NOMO-1 treated with dmso at 0.1 percent for 144 hours (cell line): ENCODE data around the gene LTBP4.
"Not testable (repeated sequence)": the region's sequence is repeated elsewhere in the genome, so short reads cannot be mapped to it uniquely, and the experiment has no call there.

Experiments used
- DNase-seq: peaks from one replicate; lab custom pipeline; 2025; ENCODE audit not compliant: unreplicated experiment; lab: John Stamatoyannopoulos, UW

LTBP4 gene

DNA sequence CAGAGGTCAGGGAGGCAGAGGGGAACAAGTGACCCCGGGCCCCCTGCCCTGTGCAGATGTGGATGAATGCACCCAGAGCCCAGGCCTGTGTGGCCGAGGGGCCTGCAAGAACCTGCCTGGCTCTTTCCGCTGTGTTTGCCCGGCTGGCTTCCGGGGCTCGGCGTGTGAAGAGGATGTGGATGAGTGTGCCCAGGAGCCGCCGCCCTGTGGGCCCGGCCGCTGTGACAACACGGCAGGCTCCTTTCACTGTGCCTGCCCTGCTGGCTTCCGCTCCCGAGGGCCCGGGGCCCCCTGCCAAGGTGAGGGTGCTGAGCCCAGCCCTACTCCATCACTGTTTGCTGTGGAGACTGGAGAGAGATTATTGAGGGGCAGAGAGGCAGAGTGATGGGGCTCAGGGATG, 9.9 kb downstream of the LTBP4 start:
- DNase-seq = no peak

DNA sequence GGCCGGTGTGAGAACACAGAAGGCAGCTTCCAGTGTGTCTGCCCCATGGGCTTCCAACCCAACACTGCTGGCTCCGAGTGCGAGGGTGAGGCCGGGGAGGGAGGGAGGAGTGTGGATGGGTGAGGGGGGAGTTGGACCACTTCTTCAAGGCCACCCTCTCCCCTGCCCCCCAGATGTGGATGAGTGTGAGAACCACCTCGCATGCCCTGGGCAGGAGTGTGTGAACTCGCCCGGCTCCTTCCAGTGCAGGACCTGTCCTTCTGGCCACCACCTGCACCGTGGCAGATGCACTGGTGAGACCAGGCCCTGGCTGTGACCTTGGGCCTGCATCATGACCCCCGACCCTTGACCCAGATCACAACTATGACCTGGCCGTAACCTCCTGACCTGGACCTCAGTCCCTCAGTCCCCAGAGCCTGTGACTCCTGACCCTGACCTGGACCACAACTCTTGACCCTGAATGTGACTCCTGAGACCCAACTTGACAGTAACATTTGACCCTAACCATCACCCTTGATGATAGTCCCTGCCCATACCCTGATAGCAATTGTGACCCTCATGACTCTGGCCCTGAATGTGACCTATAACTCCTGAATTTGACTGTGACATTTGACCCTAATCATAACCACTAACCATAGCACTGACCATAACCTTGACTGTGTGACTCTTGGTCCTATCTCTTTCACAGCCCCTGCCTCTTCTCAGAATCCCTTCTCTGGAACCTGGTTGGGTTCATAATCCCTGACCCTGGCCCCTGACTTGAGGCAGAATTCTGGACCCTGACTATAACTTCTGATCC, 10.9 kb downstream of the LTBP4 start:
- no peak for DNase-seq

DNA sequence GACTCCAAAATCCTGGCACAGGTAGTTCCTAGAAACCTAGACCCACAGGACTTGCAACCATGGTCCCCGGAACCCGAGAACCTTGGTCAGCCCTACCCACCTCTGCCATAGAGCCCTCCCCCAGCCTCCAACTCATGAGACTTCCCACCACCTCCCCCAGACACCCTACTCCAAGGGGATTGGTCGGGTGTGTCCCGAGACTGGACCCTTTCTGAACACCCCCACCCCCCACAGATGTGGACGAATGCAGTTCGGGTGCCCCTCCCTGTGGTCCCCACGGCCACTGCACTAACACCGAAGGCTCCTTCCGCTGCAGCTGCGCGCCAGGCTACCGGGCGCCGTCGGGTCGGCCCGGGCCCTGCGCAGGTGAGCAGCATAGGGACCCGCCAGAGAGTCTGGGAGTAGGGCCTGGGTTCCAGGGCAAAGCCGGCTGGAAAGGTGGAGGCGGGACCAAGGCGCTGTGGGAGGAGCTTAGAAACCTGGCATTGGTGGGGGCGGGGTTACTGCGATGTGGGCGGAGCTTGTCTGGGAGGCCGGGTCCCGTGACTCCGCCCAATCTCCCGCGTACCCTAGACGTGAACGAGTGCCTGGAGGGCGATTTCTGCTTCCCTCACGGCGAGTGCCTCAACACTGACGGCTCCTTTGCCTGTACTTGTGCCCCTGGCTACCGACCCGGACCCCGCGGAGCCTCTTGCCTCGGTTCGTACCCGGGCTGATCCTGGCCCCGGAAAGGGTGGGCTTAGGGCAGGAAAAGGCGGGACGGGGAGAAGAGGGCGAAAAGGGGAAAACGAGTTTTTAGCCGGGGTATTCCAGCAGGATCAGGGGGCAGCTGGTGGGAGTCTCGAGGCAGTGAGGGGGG, 11.9 kb downstream of the LTBP4 start:
- DNase-seq = peak; percentile 51

DNA sequence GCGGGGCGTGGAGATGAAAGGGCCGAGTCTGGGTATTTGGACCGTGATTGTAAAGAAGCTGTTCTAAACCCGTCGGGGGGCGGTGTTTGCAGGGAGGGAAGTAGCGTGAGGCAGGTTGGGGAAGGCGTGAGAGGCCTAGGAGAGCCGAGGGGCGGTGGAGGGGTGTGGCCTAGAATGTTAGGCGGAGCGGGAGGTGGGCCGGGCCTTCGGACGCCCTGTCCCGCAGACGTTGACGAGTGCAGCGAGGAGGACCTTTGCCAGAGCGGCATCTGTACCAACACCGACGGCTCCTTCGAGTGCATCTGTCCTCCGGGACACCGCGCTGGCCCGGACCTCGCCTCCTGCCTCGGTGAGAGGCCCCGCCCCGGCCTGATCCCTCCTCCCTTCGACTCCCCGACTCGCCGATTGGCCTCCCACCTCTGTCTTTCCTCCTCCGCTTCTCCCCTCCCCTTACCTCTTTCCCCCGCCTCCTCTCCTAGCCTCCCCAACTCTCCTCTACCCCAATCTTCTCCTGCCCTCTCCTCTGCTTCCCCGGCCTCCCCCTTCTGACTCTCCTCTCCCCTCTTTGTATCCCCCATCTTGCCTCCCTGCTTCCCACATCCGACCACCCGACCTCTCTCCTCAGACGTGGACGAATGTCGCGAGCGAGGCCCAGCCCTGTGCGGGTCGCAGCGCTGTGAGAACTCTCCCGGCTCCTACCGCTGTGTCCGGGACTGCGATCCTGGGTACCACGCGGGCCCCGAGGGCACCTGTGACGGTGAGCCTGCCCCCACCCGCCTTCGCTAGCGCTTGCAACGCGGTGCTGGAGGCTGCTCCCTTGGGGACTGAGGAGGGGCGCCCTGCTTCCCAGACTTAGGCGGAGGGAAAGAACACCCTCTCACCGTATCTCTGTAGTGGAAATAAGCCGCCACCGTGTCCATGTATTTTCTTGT, 12.8 kb downstream of the LTBP4 start:
- peak; percentile 92 for DNase-seq

DNA sequence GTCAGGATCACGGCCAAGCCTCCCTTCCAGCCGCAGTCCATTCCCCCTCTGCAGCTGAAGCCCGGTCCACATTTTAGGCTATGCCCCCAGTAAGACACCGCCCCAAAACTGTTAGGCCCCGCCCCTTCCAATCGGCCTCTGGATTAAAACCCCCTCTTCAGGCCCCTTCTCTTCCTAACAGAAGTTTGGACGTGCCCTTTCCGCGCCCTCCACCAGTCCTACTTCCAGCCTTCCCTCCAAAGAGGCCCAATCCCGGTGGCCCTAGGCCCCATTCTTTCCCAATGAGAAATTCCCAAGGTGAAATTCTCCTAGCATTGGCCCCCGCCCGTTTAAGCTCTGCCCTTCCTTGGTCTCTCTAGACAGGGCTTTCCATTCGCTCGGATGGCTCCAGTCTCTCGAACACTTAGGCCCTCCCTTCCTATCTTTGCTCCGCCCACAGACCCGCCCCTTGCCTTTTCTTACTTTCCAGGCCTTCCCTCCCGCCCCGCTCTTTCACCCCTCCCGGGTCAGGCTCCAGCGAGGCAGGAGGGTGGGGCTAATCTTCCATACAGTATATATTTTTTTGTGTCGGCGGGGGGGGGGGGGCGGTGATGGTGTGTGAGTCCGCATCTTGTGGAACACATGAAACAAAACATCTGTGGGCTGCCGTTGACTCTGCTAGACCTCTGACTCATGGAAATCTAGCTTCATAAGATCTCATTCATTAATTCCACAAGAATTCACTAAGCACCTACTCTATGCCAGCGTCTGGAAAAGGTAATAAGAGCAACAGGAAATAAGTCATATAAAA, 13.6 kb downstream of the LTBP4 start:
- peak; percentile 26 for DNase-seq

DNA sequence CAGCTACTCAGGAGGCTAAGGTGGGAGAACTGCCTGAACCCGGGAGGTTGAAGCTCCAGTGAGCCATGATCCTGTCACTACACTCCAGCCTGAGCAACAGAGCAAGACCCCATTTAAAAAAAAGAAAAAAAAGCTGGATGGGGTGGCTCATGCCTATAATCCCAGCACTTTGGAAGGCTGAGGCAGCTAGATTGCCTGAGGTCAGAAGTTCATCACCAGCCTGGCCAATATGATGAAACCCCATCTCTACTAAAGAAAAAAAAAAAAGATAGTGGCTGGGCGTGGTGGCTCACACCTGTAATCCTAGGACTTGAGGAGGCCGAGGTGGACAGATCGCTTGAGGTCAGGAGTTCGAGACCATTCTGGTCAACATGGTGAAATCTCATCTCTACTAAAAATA, 15.0 kb downstream of the LTBP4 start:
- DNase-seq = no peak

DNA sequence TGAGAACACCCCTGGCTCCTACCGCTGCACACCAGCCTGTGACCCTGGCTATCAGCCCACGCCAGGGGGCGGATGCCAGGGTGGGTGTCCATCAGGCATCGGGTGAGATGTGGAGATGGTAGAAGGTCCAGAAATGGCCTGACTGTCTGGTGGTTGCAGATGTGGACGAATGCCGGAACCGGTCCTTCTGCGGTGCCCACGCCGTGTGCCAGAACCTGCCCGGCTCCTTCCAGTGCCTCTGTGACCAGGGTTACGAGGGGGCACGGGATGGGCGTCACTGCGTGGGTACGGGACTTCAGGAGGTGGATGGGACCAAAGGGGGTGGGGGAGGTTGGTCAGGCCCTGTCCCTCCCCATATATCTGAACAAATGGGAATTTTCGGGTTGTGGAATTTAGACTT, 15.8 kb downstream of the LTBP4 start:
- no peak for DNase-seq

DNA sequence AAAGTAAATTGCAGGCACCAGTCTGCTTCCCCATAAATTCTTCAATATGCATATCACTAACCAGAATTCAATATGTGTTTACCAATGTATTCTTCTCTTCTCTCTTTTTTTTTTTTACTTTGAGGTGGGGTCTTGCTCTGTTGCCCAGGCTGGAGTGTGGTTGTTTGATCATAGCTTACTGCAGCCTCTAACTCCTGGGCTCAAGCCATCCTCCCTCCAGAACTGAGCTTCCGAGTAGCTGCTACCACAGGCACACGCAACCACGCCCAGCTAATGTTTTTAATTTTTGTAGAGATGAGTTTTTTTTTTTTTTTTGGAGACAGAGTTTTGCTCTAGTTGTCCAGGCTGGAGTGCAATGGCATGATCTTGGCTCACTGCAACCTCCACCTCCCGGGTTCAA, 16.8 kb downstream of the LTBP4 start:
- DNase-seq = no peak

DNA sequence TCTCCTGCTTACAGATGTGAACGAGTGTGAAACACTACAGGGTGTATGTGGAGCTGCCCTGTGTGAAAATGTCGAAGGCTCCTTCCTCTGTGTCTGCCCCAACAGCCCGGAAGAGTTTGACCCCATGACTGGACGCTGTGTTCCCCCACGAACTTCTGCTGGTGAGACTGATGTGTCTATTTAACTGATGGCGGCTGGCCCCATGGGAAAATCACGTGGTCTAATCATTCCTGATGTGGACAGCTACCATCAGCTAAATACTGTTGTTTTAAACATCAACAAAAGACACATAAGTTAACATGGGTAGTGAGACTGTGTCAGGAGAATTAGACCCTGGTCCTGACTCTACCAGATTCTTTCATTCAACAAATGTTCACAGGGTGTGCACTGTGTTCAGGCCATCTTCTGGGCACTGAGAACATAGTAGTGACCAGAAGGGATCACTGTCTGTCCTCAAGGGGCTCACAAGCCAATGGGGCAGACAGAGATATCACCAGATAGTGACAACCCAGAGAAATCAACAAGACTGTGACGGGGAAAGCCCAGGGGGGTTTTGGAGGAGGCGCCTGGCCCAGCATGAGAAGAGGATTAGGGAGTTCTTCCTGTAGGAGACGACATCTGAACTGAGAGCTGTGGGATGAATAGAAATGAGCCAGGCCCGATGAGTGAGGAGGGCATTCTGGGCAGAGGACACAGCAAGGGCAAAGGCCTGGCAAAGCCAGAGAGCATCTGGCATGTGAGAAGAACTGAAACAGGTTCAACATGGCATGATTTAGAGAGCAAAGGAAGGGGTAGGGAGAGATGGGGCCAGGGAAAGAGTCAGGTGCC, 18.4 kb downstream of the LTBP4 start:
- no peak for DNase-seq

DNA sequence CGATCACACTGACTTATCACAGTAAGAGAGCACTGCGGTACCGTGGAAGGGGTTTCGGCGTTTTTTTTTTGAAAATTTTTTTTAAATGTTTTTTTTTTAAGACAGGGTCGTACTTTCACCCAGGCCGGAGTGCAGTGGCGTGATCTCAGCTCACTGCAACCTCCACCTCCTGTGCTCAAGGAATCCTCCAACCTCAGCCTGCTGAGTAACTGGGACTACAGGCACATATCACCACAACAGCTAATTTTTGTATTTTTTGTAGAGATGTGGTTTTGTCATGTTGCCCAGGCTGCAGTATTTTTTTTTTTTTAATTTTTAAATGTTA, 19.0 kb downstream of the LTBP4 start:
- DNase-seq = no peak

DNA sequence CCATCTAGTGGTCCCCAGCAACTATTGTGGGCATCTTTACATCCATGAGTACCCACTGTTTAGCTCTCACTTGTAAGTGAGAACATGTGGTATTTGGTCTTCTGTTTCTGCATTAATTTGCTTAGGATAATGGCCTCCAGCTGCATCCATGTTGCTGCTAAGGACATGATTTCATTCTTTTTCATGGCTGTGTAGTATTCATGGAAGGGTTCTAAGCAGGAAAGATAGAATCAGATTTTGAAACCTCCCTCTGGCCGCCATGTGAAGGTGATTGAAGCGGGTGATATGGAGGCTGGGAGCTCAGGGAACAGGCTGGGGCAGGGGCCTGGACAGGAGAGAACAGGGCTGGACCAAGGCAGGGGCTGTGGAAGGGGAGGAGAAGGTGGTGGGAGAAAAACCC, 20.1 kb downstream of the LTBP4 start:
- DNase-seq = no peak

DNA sequence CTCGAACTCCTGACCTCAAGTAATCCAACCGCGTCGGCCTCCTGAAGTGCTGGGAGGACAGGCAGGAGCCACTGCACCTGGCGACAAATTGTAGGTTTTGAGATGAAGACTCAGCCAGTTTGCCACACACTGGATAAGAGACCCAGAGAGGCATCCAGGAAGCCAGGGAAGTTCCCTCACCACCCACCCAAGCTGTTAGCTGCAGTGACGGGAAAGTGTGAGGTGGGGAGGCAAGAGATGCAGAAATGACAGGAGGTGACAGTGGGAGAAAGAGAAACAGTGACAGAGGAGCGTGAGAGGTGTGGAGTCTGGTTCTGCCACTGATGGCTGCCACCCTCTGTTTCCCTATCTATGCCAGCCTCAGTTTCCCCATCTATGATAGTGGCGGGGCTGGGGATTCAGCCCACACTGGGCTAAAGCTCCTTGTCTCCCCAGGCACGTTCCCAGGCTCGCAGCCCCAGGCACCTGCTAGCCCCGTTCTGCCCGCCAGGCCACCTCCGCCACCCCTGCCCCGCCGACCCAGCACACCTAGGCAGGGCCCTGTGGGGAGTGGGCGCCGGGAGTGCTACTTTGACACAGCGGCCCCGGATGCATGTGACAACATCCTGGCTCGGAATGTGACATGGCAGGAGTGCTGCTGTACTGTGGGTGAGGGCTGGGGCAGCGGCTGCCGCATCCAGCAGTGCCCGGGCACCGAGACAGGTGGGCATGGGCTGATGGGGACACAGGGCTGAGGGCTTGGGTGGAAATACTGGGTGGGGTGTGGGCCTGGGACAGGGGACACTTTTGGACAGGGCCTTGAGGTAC, 21.0 kb downstream of the LTBP4 start:
- DNase-seq = no peak

DNA sequence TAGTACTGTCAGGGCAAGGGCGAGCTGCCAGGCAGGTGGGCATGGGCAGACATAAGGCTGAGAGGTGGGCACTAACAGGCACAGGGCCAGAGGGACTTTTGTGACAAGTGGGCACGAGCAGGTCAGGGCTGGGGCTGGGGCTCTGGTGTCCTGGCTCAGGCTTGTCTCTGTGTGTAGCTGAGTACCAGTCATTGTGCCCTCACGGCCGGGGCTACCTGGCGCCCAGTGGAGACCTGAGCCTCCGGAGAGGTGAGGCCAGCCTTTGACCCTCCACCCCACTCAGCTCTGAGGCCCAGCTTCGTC, 21.6 kb downstream of the LTBP4 start:
- DNase-seq = no peak

DNA sequence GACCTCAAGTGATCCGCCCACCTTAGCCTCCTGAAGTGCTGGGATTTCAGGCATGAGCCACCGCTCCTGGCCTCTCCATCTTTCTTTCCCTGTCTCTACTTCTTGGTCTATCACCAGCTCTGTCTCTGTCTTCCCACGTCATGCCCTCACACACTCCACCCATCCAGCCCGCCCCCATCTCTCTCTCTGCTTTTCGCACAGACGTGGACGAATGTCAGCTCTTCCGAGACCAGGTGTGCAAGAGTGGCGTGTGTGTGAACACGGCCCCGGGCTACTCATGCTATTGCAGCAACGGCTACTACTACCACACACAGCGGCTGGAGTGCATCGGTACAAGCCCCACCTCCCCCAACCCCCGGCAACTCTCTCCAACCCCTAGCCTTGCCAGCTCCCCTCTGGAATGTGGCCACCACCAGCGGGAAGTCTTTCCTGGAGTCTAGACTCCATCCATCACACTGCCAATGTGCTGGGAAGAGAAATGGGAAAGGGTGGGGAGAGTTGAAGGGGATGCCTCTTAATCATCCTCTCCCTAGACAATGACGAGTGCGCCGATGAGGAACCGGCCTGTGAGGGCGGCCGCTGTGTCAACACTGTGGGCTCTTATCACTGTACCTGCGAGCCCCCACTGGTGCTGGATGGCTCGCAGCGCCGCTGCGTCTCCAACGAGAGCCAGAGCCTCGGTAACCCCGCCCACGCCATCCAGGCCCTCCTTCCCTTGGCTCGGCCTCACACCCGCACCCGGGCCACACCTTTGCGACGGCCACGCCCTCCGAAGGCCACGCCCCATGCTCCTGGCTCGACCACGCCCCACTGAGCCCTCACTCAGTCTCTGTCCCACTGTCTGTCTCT, 22.5 kb downstream of the LTBP4 start:
- no peak for DNase-seq

DNA sequence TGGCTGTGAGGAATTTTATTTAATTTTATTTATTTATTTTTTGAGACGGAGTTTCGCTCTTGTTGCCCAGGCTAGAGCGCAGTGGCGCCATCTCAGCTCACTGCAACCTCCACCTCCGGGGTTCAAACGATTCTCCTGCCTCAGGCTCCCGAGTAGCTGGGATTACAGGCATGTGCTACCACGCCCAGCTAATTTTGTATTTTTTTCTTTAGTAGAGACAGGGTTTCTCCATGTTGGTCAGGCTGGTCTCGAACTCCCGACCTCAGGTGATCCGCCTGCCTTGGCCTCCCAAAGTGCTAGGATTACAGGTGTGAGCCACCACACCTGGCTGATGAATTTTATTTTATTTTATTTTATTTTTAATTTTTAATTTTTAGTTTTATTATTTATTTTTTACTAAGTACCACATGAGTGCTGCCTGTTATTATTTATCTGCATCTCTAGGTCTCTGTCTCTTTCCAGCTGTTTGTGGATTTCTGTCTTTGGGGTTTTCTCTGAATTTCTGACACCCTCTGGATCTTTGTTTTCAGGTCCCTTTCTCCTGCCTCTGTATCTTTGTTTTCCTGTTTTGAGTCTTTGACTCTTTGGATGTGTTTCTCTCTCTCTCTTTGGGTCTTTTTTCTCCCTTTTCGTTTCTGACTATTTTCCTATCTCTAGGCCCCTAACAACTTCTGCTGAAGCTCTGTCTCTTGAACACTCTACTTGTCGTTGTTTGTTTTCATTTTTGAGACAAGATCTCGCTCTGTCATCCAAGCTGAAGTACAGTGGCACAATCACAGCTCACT, 23.4 kb downstream of the LTBP4 start:
- not testable (repeated sequence) for DNase-seq

DNA sequence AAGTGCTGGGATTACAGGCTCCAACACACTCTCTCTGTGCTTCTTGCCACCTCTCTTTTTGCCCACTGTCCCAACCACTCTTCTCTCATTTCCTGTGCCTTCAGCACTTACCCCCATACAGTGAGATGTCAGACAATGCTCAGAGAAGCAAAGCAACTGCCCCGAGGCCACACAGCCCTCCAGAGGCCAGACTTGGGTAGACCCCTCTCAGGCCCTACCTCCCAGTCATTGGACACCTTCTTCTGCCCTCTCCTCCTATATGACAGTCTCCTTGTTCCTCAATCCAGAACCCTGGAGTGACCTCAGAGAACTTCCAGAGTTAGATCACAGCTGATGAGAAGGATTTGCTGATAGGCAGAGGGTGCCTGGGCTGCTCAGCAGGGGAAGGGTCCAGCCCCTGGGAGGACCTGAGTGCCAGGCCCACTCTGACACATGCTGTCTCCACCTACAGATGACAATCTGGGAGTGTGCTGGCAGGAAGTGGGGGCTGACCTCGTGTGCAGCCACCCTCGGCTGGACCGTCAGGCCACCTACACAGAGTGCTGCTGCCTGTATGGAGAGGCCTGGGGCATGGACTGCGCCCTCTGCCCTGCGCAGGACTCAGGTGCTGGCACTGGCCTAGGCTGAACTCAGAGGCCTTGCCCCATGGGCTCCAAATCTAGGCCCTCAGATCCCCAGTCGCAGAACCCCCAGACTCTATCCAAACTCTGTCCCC, 24.4 kb downstream of the LTBP4 start:
- no peak for DNase-seq

DNA sequence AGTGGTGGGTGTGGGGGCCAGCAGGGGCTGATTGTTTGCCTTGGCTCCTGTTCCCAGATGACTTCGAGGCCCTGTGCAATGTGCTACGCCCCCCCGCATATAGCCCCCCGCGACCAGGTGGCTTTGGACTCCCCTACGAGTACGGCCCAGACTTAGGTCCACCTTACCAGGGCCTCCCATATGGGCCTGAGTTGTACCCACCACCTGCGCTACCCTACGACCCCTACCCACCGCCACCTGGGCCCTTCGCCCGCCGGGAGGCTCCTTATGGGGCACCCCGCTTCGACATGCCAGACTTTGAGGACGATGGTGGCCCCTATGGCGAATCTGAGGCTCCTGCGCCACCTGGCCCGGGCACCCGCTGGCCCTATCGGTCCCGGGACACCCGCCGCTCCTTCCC, 25.7 kb downstream of the LTBP4 start:
- DNase-seq = no peak
